T-helper 2 cell treated with Interferon-gamma antibody and Interleukin-4, amounts not matched to agents 100 ng/mL and 5 ng/mL, for 36 hours (primary cell): ENCODE data around the gene TBC1D22A. TPM values are rescaled to one million over a fixed set of nuclear protein-coding genes. Genes with fewer than 3 reads are reported as not detected.

Source experiments
- intact Hi-C: fragments of 100-400 bp; cut with micrococcal nuclease; formaldehyde crosslinking; loops from one replicate; pipeline ENCODE4 v1.15.1; 2023
- total RNA-seq: library from RNA; stranded (reverse); gene quantifications from 2 replicates; pipeline ENCODE4 v1.2.3, GENCODE V29; 2022

Gene TBC1D22A
- total RNA-seq, 1 donor from 2014 or later, result 32.8 TPM

DNA sequence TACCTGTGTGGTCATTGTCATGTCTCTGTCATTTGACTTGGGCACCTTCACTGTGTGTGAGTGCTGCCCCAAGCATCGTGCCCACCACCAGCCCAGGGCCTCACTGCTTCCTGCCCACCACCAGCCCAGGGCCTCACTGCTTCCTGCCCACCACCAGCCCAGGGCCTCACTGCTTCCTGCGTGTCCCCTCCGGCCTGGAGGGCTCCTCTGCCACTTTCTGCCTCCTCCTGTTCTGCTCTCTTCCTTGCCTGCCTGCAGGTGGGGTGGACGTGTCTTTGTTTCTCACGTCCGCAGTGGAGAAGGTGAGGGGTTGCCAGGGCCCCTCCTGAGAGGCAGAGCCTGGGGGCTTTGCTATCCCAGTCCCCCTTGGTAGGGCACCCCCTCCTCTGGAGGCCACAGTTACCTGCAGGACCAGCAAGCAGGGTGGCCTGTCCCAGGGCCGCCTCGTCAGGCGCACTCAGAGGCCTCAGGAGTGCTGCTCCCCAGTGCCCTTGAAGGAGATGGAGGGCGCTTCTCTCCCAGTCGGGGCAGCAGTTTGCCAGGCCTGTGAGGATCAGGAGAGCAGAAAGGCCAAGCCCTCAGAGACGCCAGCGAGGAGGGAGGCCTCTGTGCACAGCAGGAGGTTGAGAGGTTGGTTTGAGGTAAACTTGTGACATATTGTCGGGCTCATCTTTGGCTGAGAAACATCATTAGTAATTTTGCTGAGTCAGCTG is 290.7 kb downstream of the TBC1D22A start:
- intact Hi-C loops, result no loop called here

DNA sequence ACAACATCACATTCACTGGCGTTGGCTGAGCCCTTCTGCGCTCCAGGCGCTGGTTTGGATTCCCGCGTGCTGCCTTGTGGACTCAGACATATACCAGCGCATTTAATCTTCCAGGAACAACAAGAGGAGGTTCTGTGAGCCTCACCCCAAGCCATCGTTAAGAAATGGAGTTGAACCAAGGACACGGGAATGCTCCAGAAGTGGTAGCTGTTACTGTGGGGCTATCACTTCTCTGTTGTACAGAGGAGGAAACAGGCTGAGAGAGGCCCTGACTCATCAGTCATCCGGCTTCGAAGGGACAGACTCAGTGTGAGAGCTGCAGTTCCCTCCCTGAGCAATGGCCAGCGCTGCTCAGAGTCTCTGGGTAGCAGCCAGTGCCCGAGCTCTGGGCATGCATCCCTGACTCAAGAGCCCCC is 291.3 kb downstream of the TBC1D22A start:
- intact Hi-C loops, result no loop called here

DNA sequence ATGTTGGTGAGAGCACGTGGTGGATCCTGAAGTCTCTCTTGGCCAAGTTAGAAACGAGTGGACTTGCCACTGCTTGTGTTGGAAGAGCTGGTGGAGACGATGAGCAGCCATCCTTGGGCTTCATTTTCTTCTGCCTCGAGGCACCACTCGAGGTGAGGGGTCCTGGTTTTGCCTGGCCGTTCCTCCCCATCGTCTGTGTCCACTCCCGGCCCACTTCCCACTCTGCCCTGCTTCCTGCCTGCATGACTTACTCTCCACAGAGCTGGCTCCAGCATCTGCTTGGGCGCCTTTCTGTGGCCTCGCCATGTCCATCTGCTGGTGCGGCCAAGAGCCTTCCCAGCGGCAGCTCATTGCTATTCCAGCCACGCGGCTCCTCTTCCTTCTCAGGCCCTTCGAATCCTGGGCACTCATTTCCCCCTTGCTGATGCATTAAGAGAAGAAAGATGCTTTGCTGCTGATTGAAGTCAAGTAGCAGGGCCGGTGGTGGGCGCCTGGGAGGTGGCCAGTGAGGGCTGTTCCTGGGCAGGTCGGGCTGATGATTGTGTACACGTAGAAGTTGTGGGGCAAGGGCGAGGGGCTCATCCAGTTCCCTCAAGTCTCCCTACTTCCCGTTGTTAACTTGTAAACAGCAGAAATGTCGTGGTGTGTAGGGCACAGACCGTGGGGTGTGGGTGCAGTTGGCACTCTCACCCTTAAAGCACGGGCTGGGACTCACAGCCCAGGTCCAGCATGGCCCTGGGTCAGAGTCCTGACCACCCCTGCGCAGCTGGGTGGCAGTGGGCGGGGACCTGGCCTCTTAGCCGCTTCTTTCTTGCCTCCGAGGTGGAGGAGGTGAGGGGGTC is 292.0 kb downstream of the TBC1D22A start:
- intact Hi-C loops, result no loop called here

DNA sequence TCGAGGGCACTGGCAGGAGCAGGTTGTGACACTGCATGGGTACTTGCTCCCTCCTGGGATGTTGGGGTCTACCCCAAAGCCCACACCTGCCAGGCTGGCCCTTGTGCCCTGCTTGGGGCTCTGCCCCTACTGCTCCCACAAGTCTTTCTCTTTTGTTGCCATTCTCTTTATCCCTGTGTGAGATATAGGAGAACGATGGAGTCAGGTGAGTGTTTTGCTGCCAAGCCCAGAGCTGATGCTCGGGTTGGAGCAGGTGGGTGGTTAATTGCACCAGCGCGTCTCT is 292.6 kb downstream of the TBC1D22A start:
- intact Hi-C loops, result no loop called here

DNA sequence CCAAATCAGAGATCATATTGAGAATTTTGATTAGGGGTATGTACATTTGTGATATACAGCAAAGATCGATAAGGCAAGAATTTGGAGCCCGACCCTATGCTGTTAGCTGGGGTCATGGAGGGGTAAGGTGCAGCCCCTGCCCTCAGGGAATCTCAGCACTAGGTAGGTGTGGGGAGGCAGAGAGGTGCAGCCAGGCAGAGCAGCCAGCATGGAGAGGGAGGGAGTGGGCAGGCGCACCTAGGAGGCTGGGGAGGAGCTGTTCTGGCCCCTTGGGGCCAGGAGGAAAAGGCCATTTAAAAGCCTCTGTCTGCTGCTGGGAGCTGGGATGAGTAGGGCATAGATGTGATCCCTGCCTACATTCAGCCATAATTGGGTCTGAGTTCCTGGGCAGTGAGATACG is 293.0 kb downstream of the TBC1D22A start:
- intact Hi-C loops, result no loop called here

DNA sequence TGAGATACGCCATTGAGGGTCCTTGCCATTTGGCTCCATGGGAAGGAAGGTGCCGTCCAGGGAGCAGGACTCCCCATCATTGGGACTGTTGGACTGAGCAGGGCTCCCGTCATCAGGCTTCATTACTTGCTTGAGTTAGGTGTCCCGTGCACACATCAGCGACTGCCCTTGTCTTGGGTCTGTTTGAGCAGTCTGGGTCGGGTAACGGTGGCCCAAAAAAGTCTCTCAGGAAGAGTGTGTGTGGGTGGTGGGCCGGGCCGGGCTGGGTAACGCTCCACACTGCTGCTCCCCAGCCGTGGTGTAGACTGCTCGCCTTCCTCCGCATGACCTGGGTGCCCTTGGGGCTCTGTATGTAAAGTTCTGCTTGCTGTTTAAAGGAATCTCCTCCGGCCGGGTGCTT is 293.5 kb downstream of the TBC1D22A start:
- intact Hi-C loops, result no loop called here

DNA sequence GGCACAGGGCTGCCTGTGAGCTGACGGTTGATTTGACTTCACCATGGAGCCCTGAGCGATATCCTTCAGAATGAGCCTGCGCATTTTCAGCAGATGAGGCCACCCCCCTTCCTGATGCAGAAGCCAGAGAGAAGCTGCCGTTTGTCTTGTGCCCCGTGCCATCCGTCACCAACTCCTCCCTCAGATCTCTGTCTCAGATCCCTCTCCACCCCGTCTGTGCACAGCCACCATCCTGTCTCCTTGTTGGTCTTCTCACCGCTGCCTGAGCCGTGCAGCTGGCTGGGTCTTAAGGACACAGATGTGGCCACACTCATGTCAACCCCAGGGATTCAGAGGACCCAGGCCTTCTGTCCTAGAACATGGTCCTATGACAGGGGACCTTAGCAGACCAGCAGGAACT is 293.9 kb downstream of the TBC1D22A start:
- intact Hi-C loops, result no loop called here

DNA sequence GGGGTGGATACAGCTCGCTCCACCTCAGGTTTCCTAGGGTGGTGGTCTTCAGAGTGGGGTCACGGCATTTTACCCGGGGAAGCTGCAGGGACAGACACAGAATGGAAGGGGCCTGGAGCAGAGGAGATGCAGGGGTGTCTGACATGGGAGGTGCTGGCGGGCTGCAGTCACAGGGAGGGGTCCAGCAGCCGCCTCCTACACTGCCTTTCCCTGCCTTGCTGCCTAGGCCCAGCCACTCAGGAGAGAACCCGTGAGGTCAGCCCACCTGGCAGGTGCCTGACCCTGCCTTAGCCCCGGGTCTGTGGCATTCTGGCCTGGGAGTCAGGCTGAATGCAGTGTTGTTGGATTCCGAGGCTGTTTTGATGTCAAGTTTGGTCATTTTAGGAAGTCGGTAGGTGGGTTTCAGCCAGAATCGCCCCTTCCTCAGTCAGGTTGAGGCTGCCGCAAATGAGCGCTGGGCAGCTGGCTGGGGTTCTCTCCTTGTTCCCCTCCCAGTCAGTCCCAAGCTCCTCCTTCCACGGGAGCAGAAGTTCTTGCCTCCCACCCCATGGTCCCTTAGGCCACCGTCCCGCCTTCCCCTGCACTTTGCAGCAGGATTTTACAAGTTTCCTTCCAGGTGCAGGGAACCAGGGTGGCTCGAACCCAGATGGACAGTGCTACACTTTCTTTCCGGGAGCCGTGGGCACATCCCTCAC is 294.5 kb downstream of the TBC1D22A start:
- intact Hi-C loops, result no loop called here

DNA sequence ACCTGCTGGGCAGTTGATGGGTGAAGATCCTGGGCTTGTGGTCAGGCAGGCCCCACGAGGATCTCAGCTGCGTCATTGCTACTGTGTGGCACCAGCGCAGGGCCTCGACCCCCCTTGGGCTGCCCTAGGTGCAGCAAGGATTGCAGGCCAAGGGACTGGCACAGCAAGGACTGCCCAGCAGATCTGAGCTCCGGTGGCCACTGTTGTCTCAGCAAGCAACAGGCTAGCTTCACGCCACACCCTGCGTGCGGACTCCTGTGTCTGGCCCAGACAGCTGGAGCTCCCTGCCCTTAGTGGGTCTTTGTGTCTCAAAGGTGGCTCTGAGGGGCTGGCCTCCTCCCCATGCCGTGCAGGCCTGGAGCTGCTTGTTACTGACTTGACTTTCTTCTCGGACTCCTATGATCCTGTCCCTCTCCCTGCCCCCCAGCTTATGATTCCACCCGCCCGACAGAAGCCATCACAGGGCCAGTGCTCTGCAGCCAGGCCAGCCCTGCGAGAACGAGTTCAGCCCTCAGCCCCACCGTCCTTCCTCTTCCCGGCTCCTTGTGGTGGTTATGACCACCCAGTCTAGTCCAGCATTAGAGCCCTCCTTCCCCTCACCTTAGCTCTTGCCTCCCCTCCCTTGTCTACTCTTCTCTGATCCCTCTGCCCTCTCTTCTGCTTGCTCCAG is 295.6 kb downstream of the TBC1D22A start:
- intact Hi-C loops, result no loop called here

DNA sequence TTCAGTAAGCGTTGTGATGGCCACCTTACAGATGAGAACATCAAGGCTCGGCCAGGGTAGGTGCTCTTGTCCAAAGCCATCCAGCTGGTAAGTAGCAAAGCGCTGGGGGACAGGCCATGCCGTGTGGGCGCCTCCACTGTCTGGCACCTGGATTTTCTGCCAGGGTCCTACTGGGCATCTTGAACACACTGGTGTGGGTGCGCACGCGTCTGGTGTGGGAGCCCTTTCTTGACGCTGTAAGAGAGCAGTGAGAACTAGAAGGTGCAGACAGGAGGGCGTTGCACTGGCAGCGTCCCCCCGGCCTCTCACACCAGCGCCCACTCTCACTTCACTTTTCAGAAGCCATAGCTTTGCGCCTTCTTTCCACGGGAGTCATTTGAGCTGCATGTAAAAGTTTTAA is 296.6 kb downstream of the TBC1D22A start:
- intact Hi-C loops, result no loop called here

DNA sequence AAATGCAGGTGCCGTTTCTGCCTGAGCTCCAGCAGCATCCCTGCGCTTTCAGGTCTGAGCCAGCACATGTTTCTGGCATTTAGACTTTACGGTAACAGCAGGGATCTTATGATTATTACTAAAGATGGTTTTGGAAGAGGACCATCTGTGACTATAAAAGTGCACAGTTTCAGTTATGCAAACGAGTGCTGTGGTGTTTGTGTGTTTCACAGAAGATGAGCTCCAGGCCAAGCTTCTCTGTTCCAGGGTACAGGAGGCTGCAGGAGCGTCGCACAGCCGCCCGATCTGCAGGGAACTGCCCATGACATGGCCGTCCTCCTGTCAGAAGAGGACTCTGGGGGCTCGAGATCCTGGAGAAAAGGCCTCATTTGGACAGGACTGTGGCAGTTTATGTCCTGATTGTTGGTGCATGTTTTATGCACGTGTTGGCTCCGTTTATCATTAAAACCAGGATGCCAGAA is 297.3 kb downstream of the TBC1D22A start:
- intact Hi-C loops, result no loop called here

DNA sequence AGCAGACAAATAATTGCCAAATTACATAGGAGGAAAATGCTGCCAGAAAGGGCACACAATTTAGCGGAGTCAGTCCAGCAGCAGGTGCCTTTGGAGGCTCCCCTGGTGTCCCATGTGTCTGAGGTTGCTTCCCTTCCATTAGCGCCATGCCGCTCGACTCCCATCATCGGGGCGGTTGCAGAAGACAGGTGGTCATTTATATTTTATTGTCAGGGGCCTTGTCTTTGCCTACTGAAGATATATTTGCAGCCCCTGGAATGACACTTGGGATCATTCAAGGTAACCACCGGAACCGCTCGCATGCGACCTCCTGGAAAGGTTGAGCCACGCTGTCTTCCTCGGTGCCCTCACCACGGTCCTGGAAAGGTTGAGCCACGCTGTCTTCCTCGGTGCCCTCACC is 298.3 kb downstream of the TBC1D22A start:
- intact Hi-C loops, result no loop called here

DNA sequence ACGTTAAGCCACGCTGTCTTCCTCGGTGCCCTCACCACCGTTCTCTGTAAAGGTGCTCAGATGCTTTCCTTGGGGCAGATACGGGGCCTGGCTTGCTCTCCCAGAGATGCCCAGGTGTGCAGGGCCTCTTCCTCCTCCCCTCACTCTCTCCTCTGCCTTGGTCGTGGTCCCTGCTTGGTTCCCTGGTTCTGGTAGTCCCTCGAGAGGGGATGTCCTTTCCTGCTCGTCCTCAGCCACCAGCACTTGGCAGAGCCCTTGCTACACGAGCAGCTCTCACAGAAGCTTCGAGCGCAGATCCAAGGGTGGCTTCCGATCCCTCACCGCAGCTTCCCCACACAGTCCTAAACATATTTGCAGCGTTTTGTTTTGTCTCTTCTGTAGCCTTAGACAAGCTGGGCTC is 298.8 kb downstream of the TBC1D22A start:
- intact Hi-C loops, result no loop called here

DNA sequence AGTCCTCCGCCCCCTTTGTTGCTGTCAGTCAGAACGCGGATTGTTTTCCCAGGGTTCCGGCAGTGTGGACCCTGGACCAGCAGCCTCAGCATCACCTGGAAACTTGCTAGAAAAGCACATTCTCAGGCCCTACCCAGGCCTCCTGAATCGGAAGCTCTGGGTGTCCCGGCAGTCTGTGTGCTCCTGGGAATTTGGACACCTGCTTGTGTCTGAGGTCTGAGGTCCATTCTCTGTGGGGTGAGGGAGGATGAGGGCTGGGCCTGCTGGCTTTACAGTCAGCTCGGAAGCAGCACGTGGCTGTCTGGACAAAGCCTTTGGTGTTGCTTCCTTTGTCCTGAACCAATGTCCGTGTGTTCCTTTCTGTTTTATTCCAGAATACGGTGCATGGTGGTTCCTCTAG is 299.7 kb downstream of the TBC1D22A start:
- intact Hi-C loops, result no loop called here

DNA sequence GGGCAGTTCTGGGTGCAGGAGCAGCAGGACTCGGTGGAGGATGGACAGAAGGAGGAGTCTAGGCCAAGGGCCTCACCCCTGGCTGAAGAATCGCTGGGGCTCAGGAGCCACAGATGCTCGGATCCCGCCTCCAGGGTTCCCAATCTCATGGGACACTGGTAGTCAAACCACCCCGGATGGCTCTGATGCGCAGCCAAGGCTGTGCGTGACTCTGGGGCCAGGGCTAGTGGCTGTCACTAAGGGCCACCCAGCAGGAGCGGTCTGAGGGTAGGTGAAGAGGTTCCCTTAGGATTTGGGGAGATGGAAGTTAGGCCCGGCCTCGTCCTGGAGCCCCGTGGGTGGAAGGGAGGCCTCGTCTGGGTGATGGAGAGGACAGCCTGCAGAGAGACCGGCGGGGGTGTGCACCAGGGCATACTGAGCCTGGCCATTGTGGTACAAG is 300.6 kb downstream of the TBC1D22A start:
- intact Hi-C loops, result no loop called here

DNA sequence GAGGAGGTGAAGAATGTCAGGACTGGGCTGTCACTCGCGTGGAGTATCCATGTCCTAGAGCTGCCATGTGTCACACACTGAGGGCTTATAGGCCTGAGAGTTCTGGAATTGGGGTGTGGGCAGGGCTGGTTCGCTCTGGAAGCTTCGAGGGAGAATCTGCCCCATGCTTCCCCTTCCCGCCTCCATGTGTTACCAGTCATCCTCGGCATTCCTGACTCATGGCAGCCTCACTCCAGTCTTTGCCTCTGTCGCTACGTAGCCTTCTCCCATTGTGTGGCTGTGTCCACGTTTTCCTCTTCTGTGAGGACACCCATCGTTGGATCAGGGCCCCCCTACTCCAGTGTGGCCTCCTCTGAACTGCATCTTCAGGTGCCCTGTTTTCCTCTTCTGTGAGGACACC is 301.2 kb downstream of the TBC1D22A start:
- intact Hi-C loops, result no loop called here

DNA sequence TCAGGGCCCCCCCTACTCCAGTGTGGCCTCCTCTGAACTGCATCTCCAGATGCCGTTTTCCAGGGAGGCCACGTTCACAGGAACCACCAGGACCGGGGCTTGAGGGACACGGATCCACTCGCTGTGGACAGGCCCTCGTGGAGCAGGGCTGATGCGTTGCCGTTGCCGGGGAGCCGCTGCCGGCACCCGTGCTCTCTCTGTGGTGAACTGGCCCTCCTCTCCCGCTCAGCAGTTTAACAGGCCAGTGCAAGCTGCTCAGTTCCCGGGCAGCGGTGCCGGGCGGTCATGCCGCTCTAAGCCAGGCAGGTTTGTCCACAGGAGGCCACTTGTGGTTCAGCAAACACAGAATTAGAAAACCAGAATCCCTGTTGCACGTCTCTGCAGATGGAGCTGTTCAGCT is 301.6 kb downstream of the TBC1D22A start:
- intact Hi-C loops, result no loop called here

DNA sequence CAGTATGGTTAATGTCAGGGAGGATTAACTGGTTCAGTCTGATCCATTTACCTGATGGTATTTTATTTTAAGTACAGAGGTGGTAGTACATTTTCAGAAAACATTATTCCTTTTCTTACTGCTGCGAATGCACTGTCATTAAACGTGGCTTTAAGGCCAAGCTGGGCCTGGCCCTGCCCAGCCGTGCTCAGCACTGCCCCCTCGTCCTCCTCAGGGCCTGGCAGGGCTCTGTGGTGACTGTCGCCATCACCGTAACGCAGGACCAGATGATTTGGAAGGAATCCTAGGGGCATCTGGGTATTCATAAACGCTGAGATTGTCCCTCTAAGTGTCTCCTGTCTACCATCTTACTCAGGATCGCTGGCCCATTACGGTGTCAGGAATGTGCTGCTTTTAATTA is 302.0 kb downstream of the TBC1D22A start:
- intact Hi-C loops, result no loop called here

DNA sequence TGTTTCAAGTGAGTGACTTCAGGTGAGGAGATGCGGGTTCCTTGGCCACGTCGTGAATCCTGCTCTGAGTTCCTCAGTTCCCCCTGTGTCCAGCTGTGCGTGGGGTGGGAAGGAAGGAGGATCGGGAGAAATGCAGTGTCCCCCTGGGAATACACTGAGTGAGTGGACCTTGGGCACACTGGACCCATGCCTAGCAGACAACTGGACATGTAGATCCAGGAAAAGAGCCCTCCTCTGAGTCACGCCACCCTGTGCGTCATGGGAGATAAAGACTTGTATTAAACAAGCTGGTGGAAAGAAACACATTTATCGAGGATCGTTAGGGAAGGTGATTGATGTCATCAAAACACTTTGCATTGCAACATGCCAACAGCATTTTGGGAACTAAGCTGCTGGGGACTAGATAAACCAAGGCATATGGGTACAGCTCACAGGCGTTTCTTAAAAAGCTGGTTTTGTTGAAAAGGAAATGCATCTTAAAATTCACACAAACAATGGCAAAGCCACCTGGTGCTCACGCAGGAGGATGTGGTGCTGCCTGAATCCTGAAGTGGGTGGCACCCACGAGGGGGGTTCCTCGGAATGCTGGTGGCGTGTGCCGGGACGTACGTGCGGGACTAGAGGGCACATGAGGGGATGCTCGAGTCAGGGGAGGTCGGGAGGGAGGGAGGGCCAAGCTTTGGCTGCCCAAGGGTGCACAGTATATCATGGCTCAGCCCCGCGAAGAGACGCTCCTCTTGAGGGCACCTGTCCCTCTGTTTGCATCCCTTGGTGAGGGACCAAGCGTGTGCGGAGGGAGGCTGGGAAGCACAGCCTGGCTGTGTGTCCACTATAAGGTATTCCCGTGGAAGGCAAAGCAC is 303.5 kb downstream of the TBC1D22A start:
- intact Hi-C loops, result no loop called here

DNA sequence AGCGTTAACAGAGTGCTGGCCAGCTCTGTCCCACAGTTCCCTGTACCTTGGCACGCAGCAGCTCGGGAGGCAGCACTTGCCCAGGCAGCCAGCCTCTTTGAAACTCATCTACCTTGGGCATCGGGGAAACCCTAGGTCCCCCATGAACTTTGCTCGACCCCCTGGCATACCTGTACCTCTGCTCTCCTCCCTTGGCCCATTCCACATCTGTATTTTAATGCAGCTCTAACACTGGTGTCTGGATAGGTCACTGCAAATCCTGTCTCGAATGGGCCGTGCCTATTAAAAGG is 304.1 kb downstream of the TBC1D22A start:
- intact Hi-C loops, result no loop called here

DNA sequence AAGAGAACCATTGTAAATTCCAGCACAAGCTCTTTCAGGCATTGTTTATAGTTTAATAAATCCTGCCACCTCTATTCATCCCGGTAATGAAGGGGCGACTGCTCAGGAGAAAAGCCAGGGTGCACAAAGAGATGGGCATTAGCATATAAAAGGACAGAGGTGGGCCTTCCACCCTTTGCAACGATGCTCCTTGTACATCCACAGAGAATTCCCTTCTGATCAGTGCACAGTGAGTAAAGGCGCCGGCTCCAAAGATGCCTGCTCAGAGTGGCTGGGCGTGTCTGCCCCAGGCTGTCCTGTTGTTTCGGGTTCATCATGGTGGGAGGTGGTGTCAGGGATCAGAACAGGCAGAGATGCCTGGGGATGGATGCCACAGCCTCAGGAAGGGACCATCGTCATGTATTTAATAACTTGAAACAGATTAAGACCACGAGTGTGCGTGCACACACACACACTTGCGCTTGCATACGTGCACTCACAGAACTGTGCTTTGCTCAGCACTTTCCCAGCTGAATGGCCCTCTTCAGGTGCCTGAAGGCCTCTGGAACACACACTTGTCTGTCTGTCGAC is 305.0 kb downstream of the TBC1D22A start:
- intact Hi-C loops, result no loop called here
